HEK293 (cell line): ENCODE results near the gene MSH5.
"Not testable (repeated sequence)": the region's sequence is repeated elsewhere in the genome, so short reads cannot be mapped to it uniquely, and the experiment has no call there.

Experiments
- CTCF ChIA-PET: fragments of 350-600 bp; formaldehyde crosslinking; extraction: SDS; loops from one replicate; lab custom pipeline; 2021; ENCODE audit warnings: antibody characterized with exemption; lab: Yijun Ruan, JAX
- POLR2A ChIA-PET: fragments of 300-600 bp; formaldehyde crosslinking; extraction: SDS; loops from one replicate; lab custom pipeline; 2020; ENCODE audit warnings: antibody characterized with exemption, inconsistent platforms; lab: Yijun Ruan, JAX
- H3K27ac ChIP-seq: fragments of 200-500 bp; sonication (Bioruptor generic); 2 replicates; pipeline ENCODE4 v1.5.1; 2014; ENCODE audit warnings: low read depth, low read length, control low read depth, inconsistent platforms; ENCODE audit errors: extremely low read depth
- H3K36me3 ChIP-seq, 2 experiments: fragments of 200-500 bp in 1 of 2; sonication (Bioruptor generic) in 1 of 2; 1 replicate in 1 of 2; 2 replicates in 1 of 2; pipeline ENCODE4 v1.5.1; 2014 to 2017; ENCODE audit warnings: inconsistent platforms in 2 of 2, low read length in 2 of 2; ENCODE audit not compliant: control insufficient read depth in 2 of 2, insufficient read depth in 1 of 2
- H3K4me1 ChIP-seq: fragments of 200-500 bp; sonication (Bioruptor generic); 2 replicates; pipeline ENCODE4 v1.5.1; 2014; ENCODE audit warnings: mild to moderate bottlenecking, low read length, inconsistent platforms; ENCODE audit not compliant: control insufficient read depth, insufficient read depth
- H3K4me3 ChIP-seq: 2 replicates; pipeline ENCODE4 v1.5.1; 2011; ENCODE audit warnings: low read depth, mild to moderate bottlenecking, control low read depth, low read length, moderate library complexity
- H3K9me3 ChIP-seq: fragments of 200-500 bp; sonication (Bioruptor generic); 2 replicates; pipeline ENCODE4 v1.5.1; 2014; ENCODE audit warnings: low read depth, low read length, inconsistent platforms; ENCODE audit not compliant: control insufficient read depth, insufficient read depth
- KLF1 ChIP-seq: fragments of 450-650 bp; formaldehyde crosslinking; IDR thresholded peaks from 2 replicates; pipeline ENCODE4 v1.5.1; 2016; ENCODE audit warnings: missing biosample characterization, missing genetic modification characterization
- OSR2 ChIP-seq: fragments of 450-650 bp; formaldehyde crosslinking; IDR thresholded peaks from 2 replicates; pipeline ENCODE4 v1.5.1; 2016; ENCODE audit warnings: missing biosample characterization, missing genetic modification characterization
- ZBTB26 ChIP-seq: fragments of 450-650 bp; formaldehyde crosslinking; optimal IDR thresholded peaks from 2 replicates; pipeline ENCODE3; 2016; ENCODE audit warnings: missing biosample characterization, mild to moderate bottlenecking, missing genetic modification characterization
- ZBTB49 ChIP-seq: fragments of 450-650 bp; formaldehyde crosslinking; IDR thresholded peaks from 2 replicates; pipeline ENCODE4 v1.5.1; 2016; ENCODE audit warnings: missing biosample characterization, missing genetic modification characterization, low read depth
- ZFP69B ChIP-seq: fragments of 450-650 bp; formaldehyde crosslinking; IDR thresholded peaks from 2 replicates; pipeline ENCODE4 v1.5.1; 2016; ENCODE audit warnings: missing biosample characterization, missing genetic modification characterization
- ZNF184 ChIP-seq: fragments of 450-650 bp; IDR thresholded peaks from 2 replicates; pipeline ENCODE4 v1.5.1; 2018; ENCODE audit warnings: missing biosample characterization, mild to moderate bottlenecking, missing genetic modification characterization
- ZNF530 ChIP-seq: fragments of 450-650 bp; formaldehyde crosslinking; IDR thresholded peaks from 2 replicates; pipeline ENCODE4 v1.5.1; 2016; ENCODE audit warnings: low read depth, missing biosample characterization, missing genetic modification characterization
- ZNF555 ChIP-seq: fragments of 450-650 bp; formaldehyde crosslinking; conservative IDR thresholded peaks from 2 replicates; pipeline ENCODE4 v1.5.1; 2017; ENCODE audit warnings: missing biosample characterization, mild to moderate bottlenecking, missing genetic modification characterization, inconsistent platforms
- ZNF837 ChIP-seq: fragments of 450-650 bp; formaldehyde crosslinking; IDR thresholded peaks from 2 replicates; pipeline ENCODE4 v1.5.1; 2016; ENCODE audit warnings: missing biosample characterization, missing genetic modification characterization
- ZSCAN23 ChIP-seq: fragments of 450-650 bp; formaldehyde crosslinking; IDR thresholded peaks from 2 replicates; pipeline ENCODE4 v1.5.1; 2016; ENCODE audit warnings: missing biosample characterization, missing genetic modification characterization
- ZSCAN30 ChIP-seq: fragments of 450-650 bp; IDR thresholded peaks from 2 replicates; pipeline ENCODE4 v1.5.1; 2018; ENCODE audit warnings: missing biosample characterization, mild to moderate bottlenecking, missing genetic modification characterization, moderate library complexity
- TF ChIP-seq, protein P1 (sequence below): fragments of 450-650 bp; formaldehyde crosslinking; IDR thresholded peaks from 2 replicates; pipeline ENCODE4 v1.5.0; 2017; ENCODE audit warnings: missing biosample characterization, missing genetic modification characterization, borderline replicate concordance
- TF ChIP-seq, protein P2 (sequence below): fragments of 450-650 bp; formaldehyde crosslinking; conservative IDR thresholded peaks from 2 replicates; pipeline ENCODE4 v1.5.1; 2016; ENCODE audit warnings: low read depth, missing biosample characterization, missing genetic modification characterization

MSH5 gene

DNA sequence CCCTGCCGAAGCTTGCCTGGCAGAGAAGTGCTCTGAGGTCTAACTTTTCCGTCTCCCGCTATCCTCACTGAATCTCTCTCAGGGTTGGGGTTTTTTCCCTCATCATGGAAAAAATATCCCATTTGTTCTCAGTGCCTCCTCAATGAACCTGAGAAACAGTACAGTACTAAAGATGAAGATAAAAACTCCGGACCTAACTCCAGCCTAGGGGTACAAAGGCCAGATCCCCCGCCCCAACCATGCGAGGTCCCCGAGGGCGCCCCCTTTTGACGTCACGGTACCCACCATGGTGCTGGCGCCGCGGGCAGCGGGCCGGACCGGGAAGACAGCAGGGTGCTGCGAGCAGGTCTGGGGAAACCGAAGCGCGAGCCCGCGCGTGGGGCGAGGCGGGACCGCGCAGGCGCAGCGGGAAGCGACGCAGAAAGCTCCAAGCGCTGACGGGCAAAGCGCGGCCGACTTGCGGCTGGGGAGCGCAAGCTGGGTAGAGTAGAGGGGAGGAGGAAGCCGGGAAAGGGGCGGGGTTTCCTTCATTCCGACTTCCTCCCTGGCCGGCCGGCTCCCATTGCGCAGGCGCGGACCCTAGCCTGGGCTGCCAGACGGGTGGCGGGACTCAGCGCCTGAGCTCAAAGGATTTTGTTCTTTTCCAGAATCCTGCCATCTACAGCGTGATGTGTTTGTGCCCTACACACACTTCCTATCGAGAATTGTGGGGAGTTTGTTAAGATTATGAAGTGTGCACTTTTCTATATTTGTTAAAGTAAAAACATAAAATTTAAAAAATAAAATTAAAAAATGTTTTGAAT is 66.9 kb downstream of the MSH5 start, which contains the start of gene LSM2 (continued):
- TF ChIP-seq, protein P1, sequence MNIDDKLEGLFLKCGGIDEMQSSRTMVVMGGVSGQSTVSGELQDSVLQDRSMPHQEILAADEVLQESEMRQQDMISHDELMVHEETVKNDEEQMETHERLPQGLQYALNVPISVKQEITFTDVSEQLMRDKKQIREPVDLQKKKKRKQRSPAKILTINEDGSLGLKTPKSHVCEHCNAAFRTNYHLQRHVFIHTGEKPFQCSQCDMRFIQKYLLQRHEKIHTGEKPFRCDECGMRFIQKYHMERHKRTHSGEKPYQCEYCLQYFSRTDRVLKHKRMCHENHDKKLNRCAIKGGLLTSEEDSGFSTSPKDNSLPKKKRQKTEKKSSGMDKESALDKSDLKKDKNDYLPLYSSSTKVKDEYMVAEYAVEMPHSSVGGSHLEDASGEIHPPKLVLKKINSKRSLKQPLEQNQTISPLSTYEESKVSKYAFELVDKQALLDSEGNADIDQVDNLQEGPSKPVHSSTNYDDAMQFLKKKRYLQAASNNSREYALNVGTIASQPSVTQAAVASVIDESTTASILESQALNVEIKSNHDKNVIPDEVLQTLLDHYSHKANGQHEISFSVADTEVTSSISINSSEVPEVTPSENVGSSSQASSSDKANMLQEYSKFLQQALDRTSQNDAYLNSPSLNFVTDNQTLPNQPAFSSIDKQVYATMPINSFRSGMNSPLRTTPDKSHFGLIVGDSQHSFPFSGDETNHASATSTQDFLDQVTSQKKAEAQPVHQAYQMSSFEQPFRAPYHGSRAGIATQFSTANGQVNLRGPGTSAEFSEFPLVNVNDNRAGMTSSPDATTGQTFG (tag by site-specific recombination): no peak
- TF ChIP-seq ZNF837 (tag by site-specific recombination) (no peak), ZBTB26 (peak; percentile 99), ZSCAN23 (tag by site-specific recombination) (no peak), OSR2 (no peak), KLF1 (tag by site-specific recombination) (peak; percentile 35; the same call in 1 of the 2 replicates)

- CTCF ChIA-PET: interaction anchor here (0.6 to 5.0 kb wide), 3 partner anchors 12 to 72 kb away, joined by 5 to 55 read pairs (median 10); partner anchors contain the start of gene VARS1
- H3K27ac ChIP-seq, H3K9me3 ChIP-seq, H3K4me1 ChIP-seq, H3K4me3 ChIP-seq: not testable (repeated sequence)
- H3K36me3 ChIP-seq: peaks cover 10% of the 10 kb centered on the region in 2 experiments; a peak in 2 of 3 replicates
- POLR2A ChIA-PET: interaction anchor here (1.1 to 4.4 kb wide), 3 partner anchors 18 to 148 kb away, joined by 3 to 187 read pairs (median 93); partner anchors contain the start of genes C6orf47 and HSPA1B
These were observed 68.8 kb downstream of the MSH5 start for GRCh38 chr6:31808599-31808998.

DNA sequence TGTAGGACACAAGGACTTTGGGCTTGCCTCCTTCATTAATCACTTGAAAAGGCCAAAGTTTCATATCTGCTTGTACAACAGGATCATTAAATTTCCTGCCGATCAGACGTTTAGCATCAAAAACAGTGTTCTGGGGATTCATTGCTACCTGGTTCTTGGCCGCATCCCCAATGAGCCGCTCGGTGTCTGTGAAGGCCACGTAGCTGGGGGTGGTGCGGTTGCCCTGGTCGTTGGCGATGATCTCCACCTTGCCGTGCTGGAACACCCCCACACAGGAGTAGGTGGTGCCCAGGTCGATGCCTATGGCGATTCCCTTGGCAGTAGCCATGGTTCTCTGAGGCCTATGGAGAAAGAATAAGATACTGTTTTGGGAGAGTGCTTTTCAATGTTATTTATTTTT is 71.8 kb downstream of the MSH5 start:
- no peak overlapping the region for H3K27ac ChIP-seq
- peaks cover 0 to 6% of the 10 kb centered on the region in 2 experiments; a peak in 1 of 3 replicates for H3K36me3 ChIP-seq
- CTCF ChIA-PET: interaction anchor here (0.6 to 3.1 kb wide), 2 partner anchors 16 to 120 kb away, joined by 3 to 13 read pairs; partner anchors contain the start of gene VARS1
- H3K9me3 ChIP-seq: no peaks in the 10 kb centered on the region
- POLR2A ChIA-PET: interaction anchor here (0.7 to 5.6 kb wide), 2 partner anchors 14 to 287 kb away, joined by 3 to 206 read pairs; partner anchors contain the start of gene HSPA1B
- peaks cover 4% of the 10 kb centered on the region; the same call in 1 of the 2 replicates for H3K4me1 ChIP-seq
- no peak overlapping the region for H3K4me3 ChIP-seq
- TF ChIP-seq ZBTB49 (tag by site-specific recombination): no peak
- no peak for TF ChIP-seq ZSCAN30 (tag by site-specific recombination)
- no peak for TF ChIP-seq ZNF837 (tag by site-specific recombination)
- TF ChIP-seq, protein P2, sequence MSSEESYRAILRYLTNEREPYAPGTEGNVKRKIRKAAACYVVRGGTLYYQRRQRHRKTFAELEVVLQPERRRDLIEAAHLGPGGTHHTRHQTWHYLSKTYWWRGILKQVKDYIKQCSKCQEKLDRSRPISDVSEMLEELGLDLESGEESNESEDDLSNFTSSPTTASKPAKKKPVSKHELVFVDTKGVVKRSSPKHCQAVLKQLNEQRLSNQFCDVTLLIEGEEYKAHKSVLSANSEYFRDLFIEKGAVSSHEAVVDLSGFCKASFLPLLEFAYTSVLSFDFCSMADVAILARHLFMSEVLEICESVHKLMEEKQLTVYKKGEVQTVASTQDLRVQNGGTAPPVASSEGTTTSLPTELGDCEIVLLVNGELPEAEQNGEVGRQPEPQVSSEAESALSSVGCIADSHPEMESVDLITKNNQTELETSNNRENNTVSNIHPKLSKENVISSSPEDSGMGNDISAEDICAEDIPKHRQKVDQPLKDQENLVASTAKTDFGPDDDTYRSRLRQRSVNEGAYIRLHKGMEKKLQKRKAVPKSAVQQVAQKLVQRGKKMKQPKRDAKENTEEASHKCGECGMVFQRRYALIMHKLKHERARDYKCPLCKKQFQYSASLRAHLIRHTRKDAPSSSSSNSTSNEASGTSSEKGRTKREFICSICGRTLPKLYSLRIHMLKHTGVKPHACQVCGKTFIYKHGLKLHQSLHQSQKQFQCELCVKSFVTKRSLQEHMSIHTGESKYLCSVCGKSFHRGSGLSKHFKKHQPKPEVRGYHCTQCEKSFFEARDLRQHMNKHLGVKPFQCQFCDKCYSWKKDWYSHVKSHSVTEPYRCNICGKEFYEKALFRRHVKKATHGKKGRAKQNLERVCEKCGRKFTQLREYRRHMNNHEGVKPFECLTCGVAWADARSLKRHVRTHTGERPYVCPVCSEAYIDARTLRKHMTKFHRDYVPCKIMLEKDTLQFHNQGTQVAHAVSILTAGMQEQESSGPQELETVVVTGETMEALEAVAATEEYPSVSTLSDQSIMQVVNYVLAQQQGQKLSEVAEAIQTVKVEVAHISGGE (tag by site-specific recombination): no peak
- TF ChIP-seq ZNF555 (tag by site-specific recombination): no peak
- TF ChIP-seq ZFP69B: no peak
- TF ChIP-seq ZNF530 (tag by site-specific recombination): no peak
- TF ChIP-seq ZNF184 (tag by site-specific recombination): no peak
